ENCODE results near the gene ZNF407.

The ZNF407 gene

DNA sequence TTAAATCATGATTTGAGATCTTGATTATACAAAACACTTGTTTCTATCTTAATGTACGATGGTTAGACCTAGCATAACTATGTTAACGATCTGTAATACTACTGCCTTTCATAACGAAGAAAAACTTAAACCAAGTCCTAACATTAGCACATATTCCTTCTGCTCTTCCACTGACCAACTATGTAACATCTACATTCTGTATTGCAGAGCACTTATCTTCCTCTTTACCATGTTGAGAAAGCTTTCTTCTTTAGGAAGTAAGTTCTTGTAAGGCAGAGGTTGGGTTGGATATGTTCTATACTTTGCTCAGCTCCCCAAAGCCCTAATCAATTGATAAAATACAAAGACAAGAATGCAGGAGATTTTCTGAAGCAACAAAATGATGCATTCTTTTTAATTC lies 7.9 kb upstream of the ZNF407 start:
- DNase-seq, result no peak

DNA sequence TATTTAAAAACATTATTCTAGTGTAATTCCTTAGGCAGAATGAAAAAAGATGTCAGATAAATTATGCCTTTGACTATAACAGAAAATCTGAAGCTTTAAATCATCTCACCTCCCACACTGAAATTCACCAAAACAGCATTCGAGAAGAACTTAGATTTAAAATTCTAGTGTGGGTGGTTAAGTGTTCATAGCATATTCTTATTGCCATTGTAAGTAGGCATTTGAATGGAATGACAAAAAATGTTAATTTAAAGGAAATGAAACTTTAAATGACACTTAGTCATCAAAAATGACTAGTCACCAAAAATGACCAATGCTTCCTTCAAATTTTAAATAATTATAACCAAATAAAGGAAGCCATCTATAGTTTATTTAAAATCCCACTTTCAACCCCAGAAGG lies 7.0 kb upstream of the ZNF407 start:
- DNase-seq, result no peak

DNA sequence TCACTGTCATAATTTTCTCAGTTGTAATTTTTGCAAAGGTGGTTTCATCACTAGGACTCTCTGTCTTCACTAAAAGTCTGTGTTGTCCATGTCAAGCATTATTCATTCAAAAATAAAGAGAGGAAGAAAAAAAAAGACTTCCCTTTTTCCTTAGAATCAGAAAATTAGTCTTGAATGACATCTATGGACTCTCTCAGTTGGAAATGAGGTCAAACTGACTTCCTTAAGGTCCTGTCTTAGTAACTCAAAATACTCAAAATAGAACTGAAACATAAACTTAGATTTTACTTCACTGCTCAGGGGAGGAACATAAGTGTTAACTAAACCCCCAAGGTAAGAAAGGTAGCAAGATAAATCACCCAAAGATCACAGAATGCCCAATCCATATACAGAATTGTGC lies 2.2 kb upstream of the ZNF407 start:
- peak; percentile 49 for DNase-seq

DNA sequence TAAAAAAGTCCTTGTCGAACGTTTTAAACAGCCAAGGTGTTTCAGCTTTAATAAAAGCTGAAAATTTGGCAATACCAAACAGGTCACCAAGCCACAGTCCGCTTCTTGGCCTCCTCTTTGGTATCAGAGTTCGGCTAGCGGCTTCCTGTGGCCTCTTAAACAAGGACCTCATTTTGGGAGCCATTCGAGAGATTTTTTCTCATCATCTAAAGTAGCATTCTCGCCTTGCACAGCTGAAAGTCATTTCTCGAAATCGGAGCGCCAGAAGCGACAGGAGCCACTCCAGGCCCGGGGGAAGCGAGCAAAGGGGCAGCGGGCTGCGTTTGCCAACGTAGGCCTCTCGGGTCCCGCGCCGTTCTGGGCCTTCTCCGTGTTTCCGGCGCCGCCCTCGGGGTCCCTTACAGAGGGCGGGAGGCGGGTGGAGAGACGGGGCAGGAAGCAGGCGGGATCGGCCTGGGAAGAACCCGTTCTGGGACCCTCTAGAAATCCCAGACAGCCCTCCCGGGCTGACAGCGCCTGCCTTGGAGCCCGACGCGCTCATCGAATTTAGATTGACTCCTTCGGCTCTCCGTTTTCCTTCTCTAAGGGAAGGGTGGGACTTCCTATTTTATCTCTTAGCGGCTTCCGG lies 522 bp upstream of the ZNF407 start:
- peak; percentile 73 for DNase-seq

DNA sequence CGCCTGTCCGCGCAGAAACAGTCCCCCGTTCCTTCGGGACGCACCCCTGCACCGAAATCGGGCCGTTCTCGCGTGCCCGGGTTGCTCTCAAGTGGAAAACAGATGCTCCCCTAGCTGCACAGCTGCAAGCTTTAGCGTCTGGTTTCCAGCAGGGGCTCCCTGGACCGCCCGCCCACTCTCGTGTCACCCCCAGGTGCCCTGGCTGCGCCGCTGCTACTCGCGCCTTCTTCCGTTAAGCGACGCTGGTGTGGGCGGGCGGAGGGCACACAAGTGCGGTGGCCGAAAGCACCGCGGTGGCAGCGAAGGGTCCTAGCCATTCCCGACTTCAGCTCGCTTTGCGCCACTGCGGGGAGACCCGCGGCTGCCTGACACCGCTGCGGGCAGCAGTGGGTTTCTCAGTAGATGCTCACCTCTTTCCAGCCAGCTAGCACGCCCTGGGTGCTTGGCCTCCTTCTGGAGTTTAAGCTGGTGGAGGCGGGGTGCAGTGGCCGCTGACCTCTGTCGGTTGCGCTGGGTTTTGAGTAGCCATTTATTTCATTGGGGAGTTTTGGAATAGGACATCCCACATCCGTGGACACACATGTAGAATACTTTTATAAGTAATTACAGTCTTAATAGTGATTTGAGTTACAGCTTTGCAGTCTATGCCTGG lies 806 bp downstream of the ZNF407 start:
- DNase-seq, result peak; percentile 76

DNA sequence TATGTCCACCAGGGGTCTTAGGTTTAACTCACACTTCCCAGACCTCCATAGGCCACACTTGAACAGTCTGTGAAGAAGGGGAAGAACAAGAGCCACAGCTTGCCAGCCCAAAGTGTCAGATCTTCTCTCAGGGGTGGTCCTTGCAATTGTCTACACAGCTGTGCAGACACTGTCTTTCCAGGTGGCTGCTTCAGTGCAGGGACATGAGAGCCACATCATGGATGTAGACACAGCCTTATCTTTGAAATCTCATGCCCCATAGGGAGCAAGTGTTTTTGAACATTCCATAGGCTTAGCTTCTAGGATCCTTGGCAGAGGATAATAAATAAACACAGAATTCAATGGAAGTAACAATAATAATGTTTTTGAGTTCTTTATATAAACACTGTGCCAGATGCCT lies 6.7 kb downstream of the ZNF407 start:
- no peak for DNase-seq

DNA sequence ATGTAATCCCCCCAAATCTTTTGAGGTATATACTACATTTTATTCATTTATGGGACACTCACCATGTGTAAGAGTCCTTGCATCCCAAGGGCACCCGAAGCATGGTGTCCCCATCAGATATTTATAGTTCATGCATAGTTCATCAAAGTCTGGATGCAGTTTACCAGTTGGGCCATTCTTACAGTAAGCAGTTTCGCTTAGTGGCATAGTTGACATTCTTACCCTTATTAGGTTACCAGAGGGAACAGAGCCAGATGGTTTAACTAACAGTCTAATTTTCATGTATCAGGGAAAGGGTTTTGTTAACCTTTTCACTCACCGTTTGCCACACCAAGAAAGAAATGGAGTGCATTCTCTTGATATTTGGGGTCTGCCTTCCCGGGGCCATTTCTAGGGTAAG lies 7.1 kb downstream of the ZNF407 start:
- no peak for DNase-seq

DNA sequence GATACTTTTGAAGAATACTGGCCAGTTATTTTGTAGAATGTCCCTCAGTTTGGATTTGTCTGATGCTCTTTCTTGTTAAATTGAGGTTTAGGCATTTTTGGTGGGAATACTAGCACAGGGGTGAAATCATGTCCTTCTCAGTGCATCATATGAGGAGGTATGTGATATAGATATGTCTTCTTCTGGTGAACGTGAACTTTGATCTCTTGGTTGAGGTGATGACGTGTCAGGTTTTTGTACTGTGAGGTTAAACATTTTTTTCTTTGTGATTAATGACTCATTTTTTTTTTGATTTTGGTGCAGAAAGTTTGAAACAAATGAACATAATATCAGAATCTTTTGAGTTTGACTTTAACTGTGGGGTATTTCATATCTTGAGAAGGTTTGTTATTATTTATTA lies 11.0 kb downstream of the ZNF407 start:
- no peak for DNase-seq

DNA sequence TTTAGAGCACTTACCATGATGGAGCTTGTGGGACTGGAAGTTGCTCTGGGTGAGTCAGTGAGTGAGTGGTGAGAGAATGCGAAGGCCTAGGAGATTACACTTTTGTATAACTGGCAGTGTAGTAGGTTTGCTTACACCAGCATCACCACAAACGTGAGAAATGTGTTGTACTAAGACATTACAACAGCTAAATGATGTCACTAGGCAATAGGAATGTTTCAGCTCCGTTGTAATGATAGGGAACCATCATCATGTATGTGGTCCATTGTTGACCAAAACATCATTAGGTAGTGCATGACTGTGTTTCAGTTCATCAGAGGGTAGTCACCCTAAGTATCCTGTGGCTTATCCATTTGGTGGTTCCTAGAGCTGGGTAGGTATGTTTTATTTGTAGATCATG lies 11.9 kb downstream of the ZNF407 start:
- DNase-seq, result no peak

DNA sequence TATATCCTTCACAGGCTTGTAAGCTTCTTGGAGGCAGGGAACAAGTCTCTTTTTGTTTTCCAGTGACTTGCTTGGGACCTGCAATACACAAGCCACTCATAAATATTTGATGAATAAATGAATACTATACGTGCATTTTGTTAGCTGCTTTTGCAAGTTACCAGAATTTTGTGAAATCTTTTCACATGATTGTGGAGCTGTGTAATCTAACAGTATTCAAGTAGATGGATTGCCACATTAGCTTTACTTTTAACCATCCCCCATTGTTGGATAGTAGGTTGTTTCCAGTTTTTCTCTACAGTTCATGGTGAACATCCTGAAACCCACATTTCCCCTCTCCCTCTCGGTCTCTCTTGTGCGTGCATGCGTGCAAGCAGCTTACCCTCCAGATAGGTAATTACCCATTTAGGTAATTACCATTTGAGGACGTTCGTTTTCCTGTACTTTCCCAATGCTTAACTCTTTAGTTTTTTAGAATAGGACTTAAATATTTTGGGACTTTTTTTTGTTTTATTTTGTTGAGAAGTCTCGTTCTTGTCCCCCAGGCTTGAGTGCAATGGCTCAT lies 12.5 kb downstream of the ZNF407 start:
- no peak for DNase-seq

DNA sequence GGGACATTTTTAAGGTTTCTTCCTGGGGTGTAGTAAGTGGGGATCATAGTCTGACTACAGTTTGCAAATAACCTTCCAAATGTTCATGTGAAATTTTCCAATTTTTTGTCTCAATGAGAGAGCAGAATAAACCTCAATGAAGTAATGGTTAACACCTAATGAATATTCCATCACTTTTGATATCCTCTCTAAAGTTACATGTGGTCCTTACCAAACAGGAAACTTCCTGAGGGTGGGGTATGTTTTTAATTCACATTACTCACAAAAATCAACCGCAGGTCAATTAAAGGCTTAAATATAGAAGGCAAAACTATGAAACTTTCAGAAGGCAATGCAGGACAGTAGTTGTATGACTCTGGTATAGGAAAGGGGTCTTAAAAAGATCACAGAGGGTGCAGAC lies 13.2 kb downstream of the ZNF407 start:
- no peak for DNase-seq

DNA sequence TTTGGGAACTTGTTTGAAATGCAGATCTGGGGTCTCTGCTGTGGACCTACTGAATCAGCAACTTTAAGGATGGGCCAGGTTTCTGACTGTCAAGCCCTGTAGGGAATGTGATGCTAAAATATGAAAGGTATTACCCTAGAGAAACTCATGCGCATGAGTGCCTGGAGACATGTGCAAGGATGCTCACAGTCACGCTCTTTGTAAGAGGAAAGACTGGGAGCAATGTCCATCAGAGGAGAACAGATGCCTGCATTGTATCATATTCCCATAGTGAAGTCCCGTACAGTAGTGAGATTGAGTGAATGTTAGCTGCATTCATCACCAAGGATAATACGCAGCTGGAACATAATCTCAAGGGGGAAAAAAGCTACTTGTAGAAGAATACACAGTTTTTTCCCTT lies 14.1 kb downstream of the ZNF407 start:
- DNase-seq, result no peak

DNA sequence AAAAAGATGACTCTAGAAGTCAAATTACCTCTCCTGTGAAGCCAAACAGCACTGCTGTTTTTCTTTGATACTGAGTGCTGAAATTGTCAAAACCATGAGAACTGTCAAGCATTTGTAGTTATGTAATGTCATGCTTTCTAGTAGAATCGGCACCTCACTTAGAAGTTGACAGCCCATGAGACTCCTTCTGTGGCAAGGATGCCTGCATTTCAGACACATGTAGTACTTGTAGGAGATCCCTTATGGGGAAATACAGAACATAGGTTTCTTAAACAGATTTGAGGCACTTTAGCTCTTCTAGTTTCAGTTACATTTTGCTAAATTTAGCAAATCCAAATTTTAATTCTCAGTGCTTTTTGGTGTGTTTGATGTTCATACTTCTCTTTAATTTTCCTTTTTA lies 15.7 kb downstream of the ZNF407 start:
- no peak for DNase-seq

DNA sequence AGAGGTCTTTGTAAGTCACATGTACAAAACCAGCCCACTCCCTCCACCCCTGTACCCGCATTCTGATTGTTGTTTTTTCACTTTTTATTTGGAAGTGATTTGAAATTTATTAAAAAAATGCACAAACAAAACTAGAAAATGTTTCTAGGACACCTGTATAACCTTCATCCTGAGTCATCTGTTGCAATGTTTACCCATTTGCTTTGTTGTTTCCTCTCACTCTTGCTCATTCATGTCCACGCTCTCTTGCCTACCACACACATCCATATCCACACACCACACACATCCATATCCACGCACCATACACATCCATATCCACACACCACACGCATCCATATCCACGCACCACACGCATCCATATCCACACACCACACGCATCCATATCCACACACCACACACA lies 18.8 kb downstream of the ZNF407 start:
- DNase-seq, result no peak

DNA sequence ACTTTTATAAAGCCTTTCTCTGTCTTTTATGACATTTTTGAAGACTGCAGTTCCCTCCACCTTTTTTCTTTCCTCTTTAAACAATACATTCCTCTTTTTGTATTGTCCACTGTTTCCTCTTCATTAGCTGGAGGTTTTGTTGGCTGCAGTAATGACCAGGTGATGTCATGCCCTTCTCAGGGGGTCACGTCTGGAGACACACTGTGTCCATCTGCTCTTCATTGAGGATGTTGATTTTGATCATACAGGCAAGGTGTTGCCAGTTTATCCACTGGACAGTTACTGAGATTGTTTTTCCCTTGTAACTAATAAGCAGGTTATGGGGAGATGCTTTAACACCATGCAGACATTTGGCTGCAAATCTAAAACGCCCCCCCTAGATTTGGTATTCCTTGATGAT lies 19.8 kb downstream of the ZNF407 start:
- no peak for DNase-seq

DNA sequence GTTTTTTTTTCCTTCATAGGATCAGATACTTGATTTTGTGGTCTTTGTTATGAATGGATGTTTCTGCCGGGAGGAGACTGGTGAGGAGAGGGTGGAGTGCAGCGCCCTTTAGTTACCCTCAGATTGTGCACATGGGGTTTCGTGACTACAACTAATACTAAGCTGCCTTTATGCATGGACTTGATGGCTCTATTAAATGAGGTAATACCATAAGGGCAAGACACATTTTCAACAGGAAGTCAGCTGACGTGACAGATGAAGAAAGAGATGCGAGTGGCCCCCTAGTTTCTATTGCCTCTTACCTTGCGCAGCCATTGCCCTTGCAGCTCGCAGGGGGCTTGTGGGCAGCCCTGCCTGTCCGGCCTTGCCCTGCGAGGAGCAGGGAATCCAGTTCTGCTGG lies 24.4 kb downstream of the ZNF407 start:
- DNase-seq, result no peak

DNA sequence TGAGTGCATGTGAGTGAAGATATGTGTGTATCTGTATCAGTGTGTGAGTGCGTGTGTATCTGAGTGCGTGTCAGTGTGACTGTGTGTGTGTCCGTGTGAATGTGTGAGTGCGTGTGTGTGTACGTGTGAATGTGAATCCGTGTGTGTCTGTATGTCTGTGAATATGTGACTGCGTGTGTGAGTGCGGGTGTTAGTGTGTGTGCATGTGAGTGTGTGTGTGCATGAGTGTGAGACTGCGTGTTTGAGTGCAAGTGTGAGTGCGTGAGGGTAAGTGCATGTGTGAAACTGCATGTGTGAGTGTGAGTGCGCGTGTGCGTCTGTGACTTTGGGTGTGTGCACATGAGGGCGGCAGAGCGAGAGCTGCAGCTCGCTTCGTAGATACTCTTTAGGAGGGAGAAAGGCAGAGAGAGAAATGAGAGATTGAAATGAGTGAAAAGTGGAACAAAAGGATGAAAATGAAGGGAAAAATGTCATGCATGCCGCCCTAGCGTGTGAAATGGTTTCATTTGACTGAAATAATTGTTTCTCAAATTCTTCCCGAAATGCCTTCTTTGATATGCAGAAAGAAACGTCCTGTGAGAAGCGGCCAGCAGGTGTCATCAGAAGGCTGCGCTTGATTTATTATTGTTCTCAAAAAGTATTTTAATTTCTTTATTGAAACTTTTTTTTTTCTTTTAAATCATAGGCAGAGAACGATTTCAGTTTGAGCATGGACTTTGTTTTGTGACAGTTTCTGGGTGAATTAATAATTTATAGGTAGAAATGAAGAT lies 25.6 kb downstream of the ZNF407 start:
- no peak for DNase-seq

DNA sequence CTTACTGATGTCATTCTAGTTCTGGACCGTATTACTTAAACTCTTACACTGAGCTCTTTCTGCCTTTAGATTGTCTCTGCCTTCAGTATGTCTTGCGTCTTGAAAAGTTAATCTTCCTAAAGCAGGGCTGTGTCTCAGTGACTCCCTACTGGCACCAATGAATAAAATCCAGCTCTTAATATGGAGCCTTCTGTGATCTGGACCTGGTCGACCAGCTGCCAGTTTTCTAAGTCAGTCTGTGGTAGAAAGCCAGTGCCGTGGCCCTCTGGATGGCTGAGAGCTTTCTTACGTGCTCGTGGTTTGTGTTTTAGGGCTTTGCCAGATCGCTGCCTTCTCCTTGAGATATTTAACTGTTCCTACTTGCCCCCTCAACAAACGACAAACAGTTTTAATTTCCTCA lies 26.8 kb downstream of the ZNF407 start:
- no peak for DNase-seq

DNA sequence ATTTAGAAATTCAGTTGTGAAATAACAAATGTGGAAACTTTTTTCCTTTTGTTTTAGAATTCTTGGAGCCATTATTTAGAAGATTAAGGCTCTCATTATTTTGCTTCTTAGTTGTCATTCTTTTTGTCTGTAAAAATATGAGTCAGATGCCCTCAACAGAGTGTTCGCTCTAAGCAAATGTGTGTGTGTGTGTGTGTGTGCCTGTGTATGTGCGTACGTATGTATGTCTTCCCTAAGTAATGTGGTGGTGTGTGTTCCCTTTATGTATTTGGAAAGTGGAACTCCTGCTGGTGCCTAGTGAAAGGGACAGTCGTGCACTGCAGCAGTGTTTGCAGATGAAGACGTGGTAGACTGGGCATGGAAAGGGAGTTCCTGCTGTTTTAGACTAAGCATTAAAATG lies 27.5 kb downstream of the ZNF407 start:
- DNase-seq, result no peak

DNA sequence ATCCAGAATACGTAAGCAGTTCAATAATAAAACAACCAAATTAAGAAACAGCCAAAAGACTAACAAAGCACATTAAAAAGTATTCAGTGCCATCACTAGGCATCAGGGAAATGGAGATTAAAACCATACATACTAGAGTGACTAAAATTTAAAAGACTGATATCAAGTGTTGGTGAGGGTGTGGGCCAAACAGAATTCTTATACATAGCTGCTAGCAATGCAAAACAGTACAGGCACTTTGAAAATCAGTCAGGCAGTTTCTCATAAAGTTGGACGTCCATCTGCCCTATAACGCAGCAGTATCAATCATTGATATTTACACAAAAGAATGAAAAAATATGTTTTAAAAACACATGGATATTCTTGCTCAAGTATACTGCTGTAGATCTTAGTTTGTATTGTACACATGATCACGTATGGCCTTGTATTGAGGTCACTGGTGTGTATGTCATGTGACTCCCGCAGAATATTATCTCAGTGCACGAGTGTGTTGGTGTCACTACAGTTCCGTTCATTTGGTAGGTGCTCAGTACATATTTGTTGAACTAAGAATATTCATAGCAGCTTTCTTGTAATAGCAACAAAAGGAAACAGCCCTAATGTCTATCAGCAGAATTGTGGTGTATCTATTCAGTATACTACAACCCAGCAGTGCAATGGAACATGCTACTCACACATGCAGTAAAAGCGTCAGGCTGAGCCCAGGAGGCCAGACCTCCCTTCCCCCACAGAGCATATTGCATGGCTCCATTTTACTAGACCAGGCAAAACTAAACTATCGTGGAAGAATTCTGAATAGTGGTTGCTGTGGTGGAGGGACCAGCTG lies 28.6 kb downstream of the ZNF407 start:
- no peak for DNase-seq

DNA sequence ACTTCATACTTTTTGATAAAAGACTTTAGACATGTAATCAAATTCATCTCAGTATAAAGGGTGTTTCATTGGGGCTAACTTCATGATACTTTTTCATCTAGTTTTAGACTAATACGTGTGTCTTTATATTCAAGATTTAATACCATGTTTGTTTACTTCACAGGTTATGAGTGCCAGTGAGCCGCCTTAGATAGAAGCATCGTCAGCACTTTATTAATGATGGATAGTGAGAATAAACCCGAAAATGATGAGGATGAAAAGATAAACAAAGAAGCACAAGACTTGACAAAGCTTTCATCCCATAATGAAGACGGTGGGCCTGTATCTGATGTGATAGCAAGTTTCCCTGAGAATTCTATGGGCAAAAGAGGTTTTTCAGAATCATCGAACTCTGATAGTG lies 33.1 kb downstream of the ZNF407 start:
- DNase-seq, result no peak

DNA sequence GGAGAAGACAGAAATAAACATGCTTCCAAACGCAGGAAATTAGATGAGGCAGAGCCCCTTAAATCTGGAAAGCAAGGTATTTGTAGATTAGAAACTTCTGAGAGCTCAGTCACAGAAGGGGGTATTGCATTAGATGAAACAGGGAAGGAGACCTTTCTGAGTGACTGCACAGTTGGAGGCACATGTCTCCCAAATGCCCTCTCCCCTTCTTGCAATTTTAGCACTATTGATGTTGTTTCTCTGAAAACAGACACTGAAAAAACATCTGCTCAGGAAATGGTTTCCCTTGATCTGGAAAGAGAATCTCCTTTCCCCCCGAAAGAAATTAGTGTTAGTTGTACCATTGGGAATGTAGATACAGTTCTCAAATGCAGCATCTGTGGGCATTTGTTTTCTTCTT lies 33.5 kb downstream of the ZNF407 start:
- no peak for DNase-seq
